ENCODE data around the gene EPHA8. TPM values are rescaled to one million over a fixed set of nuclear protein-coding genes. Genes with fewer than 3 reads are reported as not detected.

Gene EPHA8
- total RNA-seq, 2 experiments from 2014 or later, result not detected

DNA sequence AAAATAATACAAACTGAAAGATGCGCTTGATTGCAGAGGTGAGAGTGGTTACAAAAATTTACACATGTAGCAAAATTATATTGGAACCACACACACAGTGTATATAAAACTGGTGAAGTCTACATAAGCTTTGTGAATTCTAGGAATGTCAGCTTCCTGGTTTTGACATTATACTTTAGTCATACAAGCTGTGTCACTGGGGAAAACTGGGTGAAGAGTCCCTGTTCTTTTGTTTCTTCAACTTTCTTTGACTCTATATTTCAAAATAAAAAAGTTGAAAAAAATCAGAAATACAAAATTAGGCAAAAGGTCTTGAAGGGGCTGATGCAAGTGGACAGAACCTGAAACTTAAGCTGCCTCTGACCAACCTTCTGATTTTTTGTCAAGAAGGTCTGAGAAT lies 83.1 kb downstream of the EPHA8 start:
- H3K9me3 Mint-ChIP-seq, result no peaks in the 10 kb centered on the region
- POLR2A ChIA-PET, result no interaction called here
- peaks cover 4% of the 10 kb centered on the region for H3K27me3 Mint-ChIP-seq
- no peak overlapping the region for H3K4me3 Mint-ChIP-seq
- CTCF ChIA-PET, result no interaction called here
- H3K36me3 Mint-ChIP-seq (ENCODE audit: low read depth), result no peaks in the 10 kb centered on the region
- no peak overlapping the region for H3K27ac Mint-ChIP-seq
- no peak for DNase-seq
- H3K4me1 Mint-ChIP-seq, result no peaks in the 10 kb centered on the region

DNA sequence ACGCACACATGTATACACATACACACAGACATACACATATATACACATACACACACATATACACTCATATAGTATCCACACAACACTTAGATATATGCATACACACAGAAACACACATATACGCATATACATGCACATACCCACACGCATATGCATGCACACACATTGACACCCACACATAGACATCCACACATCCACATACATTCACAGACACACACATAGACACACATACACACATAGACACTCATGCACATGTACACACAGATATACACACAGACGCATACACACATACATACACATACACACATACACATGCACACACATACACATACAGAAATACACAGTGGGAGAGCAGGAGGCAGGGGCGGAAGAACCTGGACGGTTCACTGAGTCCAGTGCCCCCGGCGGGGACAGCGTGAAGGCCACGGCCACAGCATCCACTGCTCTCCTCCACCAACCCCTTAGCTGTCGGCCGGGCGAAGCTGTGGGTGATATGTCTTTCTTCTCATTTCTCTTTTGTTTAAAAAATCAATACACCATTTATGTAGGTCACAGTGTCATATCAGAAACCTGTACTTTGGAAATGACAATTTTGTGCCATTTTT lies 86.9 kb downstream of the EPHA8 start:
- no peak for DNase-seq
- H3K36me3 Mint-ChIP-seq (ENCODE audit: low read depth), result no peaks in the 10 kb centered on the region
- no peak overlapping the region for H3K27ac Mint-ChIP-seq
- ChIA-PET POLR2A (no interaction called here), CTCF (no interaction called here)
- H3K4me1 Mint-ChIP-seq, result no peaks in the 10 kb centered on the region
- H3K9me3 Mint-ChIP-seq, result no peaks in the 10 kb centered on the region
- H3K4me3 Mint-ChIP-seq, result no peak overlapping the region
- peaks cover 6% of the 10 kb centered on the region for H3K27me3 Mint-ChIP-seq

DNA sequence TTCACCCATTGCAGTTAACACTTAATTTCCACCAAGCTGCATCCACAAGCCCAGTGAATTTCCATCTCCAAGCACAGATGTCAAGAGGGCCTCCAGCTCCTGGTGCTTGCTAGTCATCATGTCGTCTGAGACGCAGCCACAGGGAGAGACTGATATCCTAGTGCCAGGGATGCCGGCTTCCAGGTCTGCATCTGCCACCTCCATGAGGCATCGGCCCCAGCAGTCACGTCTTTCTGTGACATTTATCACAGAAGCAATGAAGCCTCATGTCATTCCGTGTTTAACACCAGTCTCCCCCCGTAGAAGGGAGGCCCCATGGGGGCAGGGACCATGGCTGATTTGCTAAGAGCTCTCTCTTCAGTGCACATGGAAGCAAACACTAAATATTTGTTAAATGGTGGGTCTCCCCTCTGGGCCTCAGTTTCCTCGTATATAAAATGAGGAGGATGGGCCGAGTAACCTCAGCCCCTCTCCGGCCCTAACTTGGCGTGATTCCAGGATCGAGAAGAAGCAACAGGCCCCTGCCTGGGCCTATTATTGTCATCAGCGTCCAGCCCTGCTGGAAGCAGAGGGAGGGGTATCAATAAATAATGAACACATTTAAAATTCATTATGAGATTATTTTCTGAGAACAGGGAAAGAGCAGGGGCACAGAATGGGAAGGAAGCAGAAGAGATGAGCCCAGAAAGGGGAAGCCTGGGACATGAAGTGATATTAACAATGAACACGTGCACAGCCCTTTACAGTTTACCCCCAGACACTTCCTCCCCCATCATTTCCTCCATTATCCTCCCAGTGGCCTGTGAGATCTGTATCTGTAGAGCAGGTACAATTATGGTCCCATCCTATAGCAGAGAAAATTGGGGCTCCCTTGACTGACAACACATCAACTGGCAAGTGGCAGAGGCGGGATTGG lies 88.9 kb downstream of the EPHA8 start:
- ChIA-PET CTCF (interaction anchor here (0.8 kb wide), 1 partner anchor 10 kb away, joined by 3 read pairs; no protein-coding TSS in a partner anchor), POLR2A (no interaction called here)
- no peak overlapping the region for H3K4me3 Mint-ChIP-seq
- DNase-seq, result no peak
- no peaks in the 10 kb centered on the region for H3K36me3 Mint-ChIP-seq (ENCODE audit: low read depth)
- H3K9me3 Mint-ChIP-seq, result no peaks in the 10 kb centered on the region
- no peaks in the 10 kb centered on the region for H3K4me1 Mint-ChIP-seq
- no peak overlapping the region for H3K27ac Mint-ChIP-seq
- H3K27me3 Mint-ChIP-seq, result peaks cover 9% of the 10 kb centered on the region

DNA sequence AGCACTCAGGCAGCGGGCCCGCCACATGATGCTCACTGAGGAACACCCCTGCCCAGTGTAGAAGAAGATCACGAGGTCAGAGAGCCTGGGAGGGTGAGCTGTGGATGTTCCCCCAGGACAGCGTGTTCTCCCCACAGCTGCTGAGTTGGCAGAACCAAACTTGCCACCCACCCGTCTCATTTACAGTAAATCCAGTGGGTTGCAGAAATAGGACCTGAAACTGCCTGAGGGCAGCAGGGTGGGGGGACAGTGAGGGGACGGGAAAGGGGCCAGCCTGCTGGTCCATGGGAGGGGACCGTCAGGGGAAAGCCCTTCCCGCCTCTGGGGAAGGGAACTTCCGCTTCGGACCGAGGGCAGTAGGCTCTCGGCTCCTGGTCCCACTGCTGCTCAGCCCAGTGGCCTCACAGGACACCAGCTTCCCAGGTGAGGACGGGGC lies 89.6 kb downstream of the EPHA8 start, which contains the start of gene C1QB:
Gene C1QB, plus strand, starts transcription at position 356 of the 436 bp plus-strand sequence. CDS start 6,227 bp downstream, outside the sequence.
- H3K27ac Mint-ChIP-seq, result no peak within 1 kb of the TSS
- no peaks in the 10 kb centered on the region for H3K36me3 Mint-ChIP-seq (ENCODE audit: low read depth)
- no peak for DNase-seq
- no peak within 1 kb of the TSS for H3K4me3 Mint-ChIP-seq
- POLR2A ChIA-PET, result no interaction called here
- CTCF ChIA-PET, result no interaction called here
- H3K4me1 Mint-ChIP-seq, result no peaks in the 10 kb centered on the region
- H3K9me3 Mint-ChIP-seq, result no peaks in the 10 kb centered on the region
- H3K27me3 Mint-ChIP-seq, result peaks cover 9% of the 10 kb centered on the region

Other genes with a start within 250 kb of the EPHA8 start
- 10 to 100 TPM; 15.2 to 15.3 TPM for gene ZBTB40, start 111.6 kb upstream of the EPHA8 start, total RNA-seq
- not detected for gene C1QA, start 73.1 kb downstream of the EPHA8 start, total RNA-seq
- gene C1QC, start 80.1 kb downstream of the EPHA8 start, total RNA-seq, result not detected
- gene C1QB, start 89.7 kb downstream of the EPHA8 start, total RNA-seq, result not detected
- gene EPHB2, start 147.3 kb downstream of the EPHA8 start, total RNA-seq, result not detected

Measured in activated CD4-positive, alpha-beta memory T cell treated with anti-CD3 and anti-CD28 coated beads, Interleukin-2, amount 10 ng/mL, durations not matched to agents 7 days and 5 days (primary cell).